SK-N-DZ (cell line): Measurements from ENCODE around the gene FEZF1.

ENCODE experiments used
- DNase-seq: peaks from one replicate; pipeline ENCODE4 v3.0.0-alpha.2; 2015; ENCODE audit warnings: low spot score

FEZF1 gene

DNA sequence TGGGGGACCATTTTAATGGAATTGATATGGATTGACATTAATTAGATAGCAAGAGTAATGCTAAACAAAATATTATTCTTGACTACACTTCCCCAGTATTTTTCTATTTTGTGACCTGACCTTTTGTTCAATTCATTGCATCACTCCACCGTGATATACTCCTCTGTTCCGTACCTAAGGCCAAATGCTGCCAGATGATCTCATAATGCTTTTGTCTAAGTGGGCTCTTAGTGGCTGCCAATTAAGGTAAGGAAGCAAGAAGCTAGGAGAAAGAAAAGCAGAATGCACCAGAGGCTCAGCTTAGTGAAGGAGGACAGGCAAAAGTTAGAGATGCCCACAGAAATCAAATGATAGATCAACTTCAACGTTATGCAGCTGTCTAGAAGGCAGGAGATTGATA lies 36.4 kb downstream of the FEZF1 start:
- DNase-seq, result no peak

DNA sequence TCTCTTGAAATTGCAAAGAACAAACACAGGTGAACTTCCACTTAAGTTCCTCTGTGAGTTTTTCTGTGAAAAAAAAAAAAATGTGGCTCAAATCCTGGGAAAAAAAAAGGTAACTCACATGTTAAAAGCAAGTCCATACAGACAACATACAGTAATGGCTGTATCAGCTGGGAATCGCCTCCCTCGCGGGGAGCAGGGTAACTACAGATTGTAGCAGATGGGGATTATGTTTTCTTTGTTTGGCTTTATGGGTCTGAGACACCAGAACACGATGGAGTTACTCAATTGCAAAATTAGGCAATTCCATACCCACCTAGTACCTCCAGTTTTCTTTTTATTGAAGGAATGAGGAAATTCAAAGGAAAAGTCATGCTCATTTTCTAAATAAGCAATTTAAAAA lies 42.3 kb downstream of the FEZF1 start:
- DNase-seq, result no peak

DNA sequence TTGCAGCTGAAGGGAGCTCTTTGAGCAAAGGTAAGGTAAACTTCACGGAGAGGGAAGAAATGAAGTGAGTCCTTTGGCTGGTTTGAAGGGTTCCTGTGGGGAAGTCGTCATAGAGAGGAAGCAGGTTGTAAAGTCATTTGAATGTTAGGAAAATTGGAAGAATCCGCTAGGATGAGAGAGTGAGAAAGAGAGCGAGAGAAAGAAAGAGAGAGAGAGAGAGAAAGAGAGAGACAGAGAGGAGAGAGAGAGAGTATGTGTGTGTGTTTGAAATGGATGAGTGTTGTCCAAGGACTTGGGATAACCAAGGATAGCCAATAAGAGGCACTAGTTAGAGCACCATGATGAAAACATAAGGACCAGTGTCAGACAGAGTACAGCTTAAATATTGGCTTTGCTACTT lies 43.1 kb downstream of the FEZF1 start:
- DNase-seq, result no peak

DNA sequence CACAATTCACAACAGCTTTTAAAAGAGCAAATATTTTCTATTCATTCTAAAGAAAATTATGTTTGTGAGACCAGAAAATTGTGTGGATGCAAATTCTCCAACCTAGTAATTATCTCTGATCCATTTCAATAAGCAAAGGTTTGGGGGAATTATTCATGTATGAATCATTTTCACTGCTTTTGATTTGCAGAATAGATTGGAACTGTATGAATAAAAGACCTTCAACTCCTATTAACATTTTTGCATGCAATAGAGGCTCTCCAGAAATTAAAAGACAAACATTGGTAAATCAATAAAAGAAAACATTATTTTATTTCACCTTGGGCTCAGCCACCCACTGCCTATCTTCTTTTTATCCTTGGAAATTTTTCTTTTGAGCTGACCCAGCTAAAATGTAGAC lies 43.5 kb downstream of the FEZF1 start:
- no peak for DNase-seq

DNA sequence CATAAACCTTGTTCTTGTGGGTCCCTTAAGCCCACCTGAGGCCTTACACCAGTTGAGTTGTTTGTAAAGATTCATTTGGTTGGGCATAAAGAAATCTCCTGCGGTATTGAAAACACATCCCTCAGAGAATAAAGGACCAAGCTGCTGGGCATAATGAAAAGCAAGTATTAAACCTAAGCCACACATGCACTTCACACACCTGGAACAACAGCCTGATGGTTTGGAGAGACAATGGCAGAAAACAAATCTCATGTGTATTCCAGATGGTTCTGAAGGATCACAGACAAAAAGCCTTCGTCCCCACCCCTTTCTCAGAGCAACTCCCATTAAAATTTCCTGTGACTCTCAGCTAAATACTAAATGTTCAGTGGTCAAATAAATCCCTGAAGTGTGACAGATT lies 44.2 kb downstream of the FEZF1 start:
- no peak for DNase-seq

DNA sequence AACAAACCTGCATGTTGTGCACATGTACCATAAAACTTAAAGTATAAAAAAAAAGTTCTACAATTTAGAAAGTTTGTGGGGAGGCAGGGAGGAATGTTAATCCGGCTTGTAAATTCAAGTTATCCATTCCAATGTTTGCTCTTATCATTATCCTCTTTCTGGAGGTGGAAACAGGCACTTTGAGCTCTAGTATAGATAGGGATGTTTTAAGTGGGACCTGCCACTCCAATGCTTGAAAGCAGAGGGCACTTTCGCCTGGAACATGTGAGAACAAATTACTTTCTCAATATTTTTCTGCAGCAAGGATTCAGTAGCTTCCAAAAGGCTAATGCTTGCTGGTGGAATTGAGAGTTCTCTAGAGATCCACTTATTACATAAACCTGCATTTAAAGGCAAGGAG lies 45.6 kb downstream of the FEZF1 start:
- DNase-seq, result no peak

DNA sequence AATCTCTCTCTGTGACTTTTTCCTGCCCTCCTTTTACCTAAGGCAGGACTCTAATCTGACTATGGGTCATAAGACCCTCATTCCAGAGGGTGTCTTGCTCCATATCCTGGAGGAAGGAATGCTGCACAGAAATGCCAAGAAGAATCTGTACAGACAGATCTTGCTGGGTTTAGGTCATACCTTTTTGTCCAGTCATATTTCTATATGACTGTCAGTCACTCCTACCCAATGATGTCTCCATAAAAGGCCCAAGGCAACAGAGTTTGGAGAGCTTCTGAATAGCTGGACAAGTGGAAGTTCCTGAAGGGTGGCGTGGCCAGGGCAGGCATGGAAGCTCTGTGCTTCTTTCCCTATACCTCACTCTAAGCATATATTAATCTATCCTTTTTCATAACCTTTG lies 47.5 kb downstream of the FEZF1 start:
- no peak for DNase-seq

DNA sequence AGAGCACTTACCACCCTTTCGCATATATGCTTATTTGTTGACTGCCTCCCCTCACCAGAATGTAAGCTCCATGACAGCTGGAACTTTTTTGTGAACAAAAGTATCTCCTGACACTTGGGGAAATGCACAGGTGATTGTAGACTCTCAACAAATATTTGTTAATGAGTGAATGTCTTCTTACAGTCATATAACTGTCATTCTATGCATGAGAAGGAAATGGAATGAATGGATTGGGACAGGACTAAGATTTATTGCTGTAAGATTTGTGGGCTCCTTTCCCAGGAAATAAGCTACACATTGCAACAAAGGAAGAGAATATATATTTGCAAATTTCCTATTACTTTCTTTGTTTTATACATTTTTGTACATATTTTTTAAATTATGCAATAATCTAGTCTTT lies 48.5 kb downstream of the FEZF1 start:
- no peak for DNase-seq

DNA sequence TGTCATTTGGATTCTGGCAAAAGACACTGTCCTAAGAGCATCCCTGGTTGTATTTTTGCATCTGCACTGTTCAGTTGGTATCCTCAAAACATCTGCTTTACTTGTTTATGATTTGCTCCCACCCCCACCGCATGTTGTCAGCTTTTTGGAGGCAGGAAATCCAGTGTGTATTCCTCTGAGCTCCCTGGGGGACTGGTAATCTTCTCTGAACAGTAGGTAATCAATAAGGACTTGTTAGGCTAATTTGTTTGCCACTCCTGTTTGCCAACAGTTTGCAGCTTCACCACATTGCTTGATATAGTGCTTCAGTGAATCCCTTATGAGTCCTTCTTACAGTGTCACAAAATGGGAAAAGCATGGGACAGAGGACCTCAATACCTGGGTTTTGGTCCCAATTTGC lies 49.1 kb downstream of the FEZF1 start:
- no peak for DNase-seq
